Measurements from ENCODE around the gene ADCK2. TPM values are rescaled to one million over a fixed set of nuclear protein-coding genes. Genes with fewer than 3 reads are reported as not detected.

Gene ADCK2
- polyA plus RNA-seq, 1 donor (not counting 4 experiments of a cell fraction or from before 2014, with no cell fraction given) = 9.5 TPM

- Histone ChIP-seq H3K27me3 (ENCODE audit: control insufficient read depth, extremely low read depth, insufficient read depth, low read length) (no peaks in the 10 kb centered on the region), H4K20me1 (ENCODE audit: control insufficient read depth, extremely low read depth, insufficient read depth, low read length) (no peaks in the 10 kb centered on the region), H3K4me1 (ENCODE audit: control insufficient read depth, extremely low read depth, insufficient read depth, low read length) (peaks cover 12% of the 10 kb centered on the region), H3K4me2 (ENCODE audit: control insufficient read depth, extremely low read depth, insufficient read depth, low read depth, low read length) (peak overlapping the region; percentile 98), H3K9ac (ENCODE audit: control insufficient read depth, extremely low read depth, insufficient read depth, low read length) (peak overlapping the region; percentile 52), H3K79me2 (ENCODE audit: control insufficient read depth, insufficient read depth, low read length) (no peaks in the 10 kb centered on the region), H3K4me3 (ENCODE audit: control insufficient read depth in 2 of 3, extremely low read depth in 1 of 3, insufficient read depth in 2 of 3, low read depth in 1 of 3, low read length in 3 of 3) (peak overlapping the region in 2 of 3 experiments; percentile 57 to 67), H3K9me3 (ENCODE audit: control insufficient read depth, low read depth, low read length) (no peaks in the 10 kb centered on the region), H3K36me3 (ENCODE audit: control insufficient read depth in 2 of 2, extremely low read depth in 1 of 2, insufficient read depth in 2 of 2, low read length in 2 of 2) (no peaks in the 10 kb centered on the region), H3K9me1 (ENCODE audit: control insufficient read depth, extremely low read depth, insufficient read depth, low read length) (no peaks in the 10 kb centered on the region), H2AFZ (ENCODE audit: control insufficient read depth, low read length) (peak overlapping the region; percentile 97), H3K27ac (ENCODE audit: control insufficient read depth, insufficient read depth, low read length) (peak overlapping the region; percentile 40)
- FAIRE-seq (peak; percentile 17), DNase-seq (ENCODE audit: low read depth, low spot score) (no peak)
- dilution Hi-C loops (cut with MboI; ENCODE audit: extremely low pct_ligation_motif_present, low sequenced_read_pairs) = no loop called here
- TF ChIP-seq CTCF (optimal IDR thresholded peaks at IDR 0.05 in 1 of 3, IDR thresholded peaks at IDR 0.05 in 1 of 3, conservative IDR thresholded peaks at IDR 0.05 in 1 of 3; ENCODE audit: extremely low read depth in 1 of 3, insufficient read depth in 2 of 3, low read length in 3 of 3) = no peak
- no peak for TF ChIP-seq EZH2 (IDR thresholded peaks at IDR 0.05; ENCODE audit: low read length)
These were observed 15.9 kb upstream of the ADCK2 start for GRCh38 chr7:140656548-140657515.

- Histone ChIP-seq H2AFZ (ENCODE audit: control insufficient read depth, low read length) (no peak overlapping the region), H3K9ac (ENCODE audit: control insufficient read depth, extremely low read depth, insufficient read depth, low read length) (no peak overlapping the region), H3K4me3 (ENCODE audit: control insufficient read depth in 2 of 3, extremely low read depth in 1 of 3, insufficient read depth in 2 of 3, low read depth in 1 of 3, low read length in 3 of 3) (no peak overlapping the region), H3K4me2 (ENCODE audit: control insufficient read depth, extremely low read depth, insufficient read depth, low read depth, low read length) (no peak overlapping the region), H3K9me3 (ENCODE audit: control insufficient read depth, low read depth, low read length) (no peaks in the 10 kb centered on the region), H3K27me3 (ENCODE audit: control insufficient read depth, extremely low read depth, insufficient read depth, low read length) (no peaks in the 10 kb centered on the region), H3K9me1 (ENCODE audit: control insufficient read depth, extremely low read depth, insufficient read depth, low read length) (no peaks in the 10 kb centered on the region), H3K27ac (ENCODE audit: control insufficient read depth, insufficient read depth, low read length) (no peak overlapping the region), H3K4me1 (ENCODE audit: control insufficient read depth, extremely low read depth, insufficient read depth, low read length) (peaks cover 12% of the 10 kb centered on the region), H4K20me1 (ENCODE audit: control insufficient read depth, extremely low read depth, insufficient read depth, low read length) (no peaks in the 10 kb centered on the region), H3K79me2 (ENCODE audit: control insufficient read depth, insufficient read depth, low read length) (no peaks in the 10 kb centered on the region), H3K36me3 (ENCODE audit: control insufficient read depth in 2 of 2, extremely low read depth in 1 of 2, insufficient read depth in 2 of 2, low read length in 2 of 2) (no peaks in the 10 kb centered on the region)
- dilution Hi-C loops (cut with MboI; ENCODE audit: extremely low pct_ligation_motif_present, low sequenced_read_pairs) = no loop called here
- FAIRE-seq (no peak), DNase-seq (ENCODE audit: low read depth, low spot score) (no peak)
- TF ChIP-seq CTCF (optimal IDR thresholded peaks at IDR 0.05 in 1 of 3, IDR thresholded peaks at IDR 0.05 in 1 of 3, conservative IDR thresholded peaks at IDR 0.05 in 1 of 3; ENCODE audit: extremely low read depth in 1 of 3, insufficient read depth in 2 of 3, low read length in 3 of 3) (no peak), EZH2 (IDR thresholded peaks at IDR 0.05; ENCODE audit: low read length) (no peak)
These were observed 14.9 kb upstream of the ADCK2 start for GRCh38 chr7:140657891-140658290.

Data from keratinocyte (primary cell).